HK-2 (cell line): ENCODE data around the gene NCOA4.
"Not testable (repeated sequence)": the region's sequence is repeated elsewhere in the genome, so short reads cannot be mapped to it uniquely, and the experiment has no call there.

ENCODE experiments used
- DNase-seq: peaks from one replicate; pipeline ENCODE4 v3.0.0-alpha.2; 2018; ENCODE audit not compliant: unreplicated experiment

The NCOA4 gene

DNA sequence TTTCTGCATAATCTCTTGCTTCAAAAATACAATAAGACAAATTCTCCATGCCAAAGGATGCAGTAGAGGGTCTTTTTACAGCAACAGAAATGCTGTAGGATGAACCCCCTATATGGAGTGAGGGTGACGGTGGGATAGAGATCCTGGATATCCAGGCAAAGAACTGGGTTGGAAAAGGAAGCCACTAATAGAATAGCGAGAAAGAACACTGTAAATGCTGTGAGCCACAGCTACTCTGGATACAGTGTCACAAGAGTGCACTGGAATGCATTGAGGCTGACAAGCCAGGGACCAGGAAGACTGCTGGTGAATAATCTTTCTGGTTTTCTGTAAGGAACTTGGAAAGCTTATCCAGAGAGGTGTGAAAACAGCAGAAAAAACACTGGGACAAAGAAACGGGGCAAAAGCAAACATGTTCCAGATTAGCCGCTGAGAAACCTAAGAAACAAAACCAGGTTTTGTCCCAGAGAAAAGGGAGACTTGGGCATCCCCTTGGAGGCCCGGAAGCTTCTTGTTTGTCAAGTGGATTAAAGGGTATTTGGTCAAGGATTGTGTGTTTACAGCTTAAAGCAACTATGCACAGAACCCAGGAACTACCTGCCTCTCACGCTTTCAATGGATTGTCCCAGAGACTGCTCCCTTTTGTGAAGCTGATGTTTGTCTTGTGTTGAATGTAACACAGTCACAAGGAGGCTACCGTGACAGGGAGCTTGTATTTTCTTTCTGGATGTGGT is 21.8 kb upstream of the NCOA4 start:
- no peak for DNase-seq

DNA sequence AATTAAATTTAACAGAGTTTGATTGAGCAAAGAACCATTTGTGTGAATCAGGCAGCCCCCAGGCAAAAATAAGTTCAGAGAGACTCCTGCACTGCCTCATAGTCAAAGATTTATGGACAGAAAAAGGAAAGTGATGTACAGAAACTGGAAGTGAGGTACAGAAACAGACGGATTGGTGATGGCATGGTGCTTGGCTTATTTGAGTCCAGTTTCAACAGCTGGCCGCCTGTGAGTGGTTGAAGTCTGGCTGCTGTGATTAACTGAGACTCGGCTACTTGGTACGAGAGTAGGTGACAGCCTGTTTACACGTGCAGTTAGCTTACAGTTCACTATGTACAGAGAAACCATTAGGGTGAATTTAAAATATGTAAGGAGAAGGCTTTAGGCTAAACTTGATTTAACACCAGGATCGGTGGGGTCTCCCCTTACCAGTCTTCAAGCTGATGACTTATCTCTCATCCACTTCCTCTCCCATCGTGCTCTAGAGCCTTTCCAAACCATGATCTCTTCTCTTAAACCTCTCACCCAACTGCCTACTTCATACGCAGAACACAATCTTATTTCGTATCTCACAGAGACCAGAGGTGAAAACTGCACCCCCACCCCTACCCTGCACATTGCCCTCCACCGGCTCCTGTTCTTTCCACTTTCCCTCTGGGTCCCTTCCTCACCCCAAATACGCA is 20.7 kb upstream of the NCOA4 start:
- no peak for DNase-seq

DNA sequence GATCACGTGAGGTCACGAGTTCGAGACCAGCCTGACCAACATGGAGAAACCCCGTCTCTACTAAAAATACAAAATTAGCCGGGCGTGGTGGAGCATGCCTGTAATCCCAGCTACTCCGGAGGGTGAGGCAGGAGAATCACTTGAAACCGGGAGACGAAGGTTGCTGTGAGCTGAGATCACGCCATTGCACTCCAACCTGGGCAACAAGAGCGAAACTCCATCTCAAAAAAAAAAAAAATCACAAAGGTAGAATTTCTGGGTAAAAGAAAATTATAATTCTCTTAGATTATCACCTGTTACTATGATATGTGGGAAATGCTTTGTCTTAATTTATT is 19.0 kb upstream of the NCOA4 start:
- not testable (repeated sequence) for DNase-seq

DNA sequence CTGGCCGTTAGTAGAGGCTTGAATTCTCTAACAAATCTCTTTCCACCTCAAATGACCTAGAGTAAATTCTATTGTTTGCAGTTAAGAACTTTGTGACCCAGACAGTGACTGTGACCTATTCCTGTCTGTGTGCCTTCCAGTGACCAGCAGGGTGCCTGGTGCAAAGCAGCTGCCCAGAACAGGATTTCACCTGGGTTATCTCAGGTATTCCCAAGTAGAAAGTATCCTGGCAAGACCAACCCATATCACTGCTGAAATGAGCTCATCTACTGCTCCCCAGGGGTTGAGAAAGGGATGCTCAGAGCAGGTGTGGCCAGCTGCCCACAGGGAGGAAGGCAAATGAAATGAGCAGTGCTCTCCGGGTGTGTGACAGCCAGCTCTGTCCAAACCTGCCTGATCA is 17.7 kb upstream of the NCOA4 start:
- DNase-seq, result no peak

DNA sequence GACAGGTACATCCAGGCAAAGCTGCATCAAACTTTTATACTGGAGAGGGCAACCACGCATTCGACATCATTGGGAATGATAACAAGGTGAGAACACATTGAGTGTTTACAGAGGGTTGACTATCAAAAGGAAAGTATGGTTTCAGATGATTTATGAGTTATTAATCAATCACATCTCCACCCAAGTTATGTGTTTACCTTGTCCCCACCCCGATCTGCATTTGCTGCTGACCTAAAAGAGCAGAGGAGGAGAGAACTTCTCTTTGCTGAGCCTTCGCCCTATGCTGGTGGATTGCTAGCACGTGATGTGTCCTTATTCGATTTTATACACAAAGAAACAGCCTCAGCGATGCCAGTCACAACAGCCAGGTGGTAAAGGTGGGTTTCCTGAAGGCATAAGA is 15.8 kb upstream of the NCOA4 start, which contains the start of gene MSMB:
Gene MSMB, minus strand, starts transcription at position 9 of the 400 bp plus-strand sequence. CDS start 32 bp downstream, outside the sequence.
- DNase-seq, result no peak

DNA sequence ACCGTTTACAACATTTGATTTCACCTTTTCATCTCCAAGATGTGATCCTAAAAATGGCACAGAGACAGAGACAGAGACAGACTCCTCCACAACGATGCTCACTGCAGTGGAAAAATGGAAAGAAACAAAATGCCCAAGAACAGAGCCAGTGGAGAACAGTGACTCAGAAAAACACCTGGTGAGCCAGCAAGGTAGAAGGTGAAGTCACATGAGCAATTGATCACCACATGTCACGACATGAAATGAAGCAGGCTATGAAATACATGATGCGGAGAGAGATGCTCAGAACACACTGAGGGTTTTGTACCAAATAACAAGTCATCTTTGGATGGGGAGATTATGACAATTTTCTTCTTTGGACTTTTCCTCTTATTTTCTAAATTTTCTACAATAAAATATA is 12.1 kb upstream of the NCOA4 start:
- DNase-seq, result no peak

DNA sequence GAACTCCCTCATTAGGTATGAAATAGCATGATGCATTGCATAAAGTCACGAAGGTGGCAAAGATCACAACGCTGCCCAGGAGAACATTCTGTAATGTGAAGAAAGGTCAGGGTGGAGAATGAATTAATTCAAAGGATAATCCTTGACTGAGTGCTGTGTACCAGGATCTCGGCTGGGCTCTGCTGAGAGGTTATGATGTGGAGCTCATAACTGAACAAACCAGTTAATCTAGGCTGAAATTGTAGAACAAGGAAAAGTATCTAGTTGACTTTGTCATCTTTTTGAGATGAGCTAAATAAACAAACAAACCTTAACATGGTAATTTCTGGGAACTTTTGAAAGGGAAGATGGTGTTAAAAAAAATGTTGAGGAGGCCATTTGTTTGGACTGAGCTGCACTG is 9.6 kb upstream of the NCOA4 start:
- DNase-seq, result no peak

DNA sequence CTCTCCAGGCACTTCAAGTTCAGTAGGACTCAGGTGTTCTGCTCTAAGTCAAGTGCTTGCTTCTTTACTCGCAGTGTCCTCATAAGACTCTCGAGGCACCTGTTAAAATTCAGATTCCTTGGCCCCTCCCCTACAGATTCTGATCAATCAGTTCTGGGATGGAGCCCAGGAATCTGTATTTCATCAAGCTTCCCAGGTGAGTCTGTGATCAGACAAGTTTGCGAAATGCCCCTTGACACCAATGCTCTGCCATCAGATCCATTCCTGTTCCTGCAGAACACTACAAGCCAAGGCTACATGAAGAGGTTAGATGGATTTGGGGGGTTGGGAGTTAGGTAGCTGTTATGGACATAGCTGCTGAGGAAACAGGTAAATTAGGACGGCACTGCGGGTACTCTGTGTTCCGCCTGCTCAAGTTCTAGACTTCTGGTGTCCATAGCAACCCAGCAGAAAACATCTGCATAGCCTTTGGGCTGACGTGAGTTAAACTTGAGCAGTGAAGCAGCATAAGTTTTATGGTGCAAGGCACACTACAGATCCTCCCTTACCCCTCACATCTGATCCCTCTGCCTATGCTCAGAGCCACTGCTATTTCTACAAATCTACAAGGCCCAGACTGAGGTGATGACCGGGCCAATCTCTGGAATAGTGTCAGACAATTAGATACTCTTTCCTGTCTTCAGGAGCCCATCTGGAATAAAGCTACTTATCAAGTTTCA is 6.8 kb upstream of the NCOA4 start:
- DNase-seq, result no peak

DNA sequence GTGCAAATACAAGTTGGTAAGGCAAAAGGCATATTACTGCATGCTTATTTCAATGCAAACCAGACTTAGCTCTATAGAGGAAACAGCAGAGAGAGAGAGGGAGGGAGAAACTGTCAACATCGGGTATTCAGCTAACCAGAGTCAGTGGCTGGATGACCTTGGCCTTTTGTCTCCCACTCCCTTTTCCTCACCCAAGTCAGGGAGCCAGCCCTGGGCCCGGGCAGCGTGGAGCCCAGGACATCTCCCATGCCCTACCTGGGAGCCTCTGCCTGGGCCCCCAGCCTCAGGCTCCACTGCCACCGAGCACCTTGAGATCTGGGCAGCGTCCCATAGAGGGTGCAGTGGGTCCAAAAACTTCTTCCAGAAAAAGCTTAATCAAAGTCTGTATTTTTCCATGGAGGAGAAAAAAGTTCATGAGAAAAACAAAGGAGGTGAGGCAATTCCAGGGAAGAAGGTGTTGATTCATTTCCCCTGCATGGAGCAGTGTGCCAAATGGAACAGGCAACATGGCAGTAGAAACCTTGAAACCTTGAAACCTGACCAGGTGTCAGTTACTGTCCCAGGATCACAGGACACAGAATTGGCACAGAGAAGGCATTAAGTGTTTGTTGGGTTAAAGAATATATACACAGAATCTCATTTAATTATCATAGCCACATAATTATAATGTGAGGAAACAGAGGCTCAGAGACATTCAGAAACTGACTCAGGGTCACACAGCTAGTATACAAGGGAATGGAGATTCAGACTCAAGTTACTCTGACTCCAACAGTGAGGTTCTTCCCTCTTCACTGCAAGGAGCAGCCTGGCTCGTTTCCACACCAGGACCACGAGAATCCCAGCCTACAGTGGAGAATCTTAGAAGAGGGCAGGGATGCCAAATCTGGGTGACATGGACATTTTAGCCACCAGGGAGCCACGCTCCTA is 5.8 kb upstream of the NCOA4 start:
- no peak for DNase-seq

DNA sequence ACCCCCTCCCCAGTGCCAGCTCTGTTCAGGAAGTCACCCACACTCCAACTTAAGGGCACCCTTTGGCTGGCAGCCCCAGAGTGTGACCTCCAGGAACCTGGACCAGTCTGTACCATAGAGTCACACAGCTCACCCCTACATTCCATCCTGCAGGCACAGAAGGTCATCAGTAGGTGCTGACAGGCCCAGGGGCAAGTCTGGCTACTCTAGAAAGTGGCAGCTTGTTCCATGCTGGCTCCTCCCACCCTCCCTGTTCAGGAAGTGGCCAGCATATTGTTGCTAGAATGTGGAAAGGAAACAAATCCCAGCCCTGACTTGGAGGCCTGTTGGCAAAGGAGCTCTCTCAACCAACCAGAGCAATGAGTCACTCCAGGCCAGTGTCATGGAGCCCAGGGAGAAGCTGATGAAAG is 3.2 kb upstream of the NCOA4 start:
- peak; percentile 58 for DNase-seq

DNA sequence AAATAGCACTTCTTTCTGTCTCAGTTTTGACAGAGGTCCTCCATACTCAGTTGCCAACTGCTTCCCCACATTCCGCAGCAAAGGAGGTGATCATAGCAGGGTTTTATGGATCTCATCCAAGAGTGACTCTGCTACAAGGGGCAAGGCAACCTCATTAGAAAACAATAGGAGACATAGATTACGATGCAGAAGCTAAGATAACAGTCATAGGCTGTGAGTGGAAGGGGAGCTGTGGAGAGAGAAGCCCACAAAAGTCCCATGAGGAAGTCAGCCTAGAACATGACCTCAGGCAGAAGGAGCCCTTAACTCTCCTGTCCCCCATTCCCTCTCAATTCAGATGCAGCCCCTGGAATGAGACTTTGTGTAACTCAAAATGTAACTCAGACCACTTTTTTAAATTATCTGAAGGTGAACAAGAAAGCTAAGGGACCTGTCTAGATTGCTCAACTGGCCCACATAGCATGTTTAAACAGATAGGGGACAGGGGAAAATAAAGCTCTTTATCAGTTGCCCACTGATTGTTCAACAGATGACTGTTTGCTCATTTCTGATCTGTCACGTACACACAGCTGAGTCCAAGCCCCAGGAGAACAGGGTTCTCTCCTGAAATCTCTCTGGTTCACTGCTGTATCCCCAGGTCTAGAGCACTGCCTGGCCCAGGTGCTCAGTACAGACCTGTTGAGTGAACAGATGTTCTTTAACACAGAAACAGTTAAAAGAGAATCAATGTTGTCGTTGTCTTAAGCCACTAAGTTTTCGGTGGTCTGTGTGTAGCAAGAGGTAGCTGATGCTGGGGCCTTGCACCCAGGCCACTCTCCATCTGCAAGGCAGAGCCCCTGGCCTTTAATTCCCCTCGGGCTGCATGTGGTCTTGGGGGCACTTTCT is 1.5 kb upstream of the NCOA4 start:
- no peak for DNase-seq

DNA sequence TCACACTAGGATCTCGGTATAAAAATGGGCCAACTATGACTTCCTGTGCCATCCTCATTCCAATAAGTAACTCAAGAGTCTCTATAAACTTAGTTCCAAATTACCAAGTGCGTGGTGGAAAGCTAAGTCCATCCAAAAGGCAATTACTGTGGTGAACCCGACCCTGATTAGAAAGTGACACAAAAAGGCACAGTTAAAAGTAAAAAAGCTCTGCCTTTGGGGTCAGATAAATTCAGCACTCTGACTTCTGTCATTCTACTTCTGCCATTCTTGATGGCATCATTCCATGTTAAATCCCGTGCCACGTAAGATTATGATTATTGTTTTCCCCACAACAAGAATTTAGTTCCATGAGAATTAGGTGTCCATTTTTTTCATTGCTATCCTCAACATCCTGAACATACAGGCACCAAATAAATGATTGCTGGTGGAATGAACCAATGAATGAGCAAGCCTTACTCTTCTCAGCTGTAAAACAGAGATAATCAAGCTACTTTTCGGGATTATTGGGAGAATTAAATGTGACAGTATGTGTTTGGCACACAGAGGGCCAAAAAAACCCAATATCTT is 877 bp downstream of the NCOA4 start:
- DNase-seq, result no peak

DNA sequence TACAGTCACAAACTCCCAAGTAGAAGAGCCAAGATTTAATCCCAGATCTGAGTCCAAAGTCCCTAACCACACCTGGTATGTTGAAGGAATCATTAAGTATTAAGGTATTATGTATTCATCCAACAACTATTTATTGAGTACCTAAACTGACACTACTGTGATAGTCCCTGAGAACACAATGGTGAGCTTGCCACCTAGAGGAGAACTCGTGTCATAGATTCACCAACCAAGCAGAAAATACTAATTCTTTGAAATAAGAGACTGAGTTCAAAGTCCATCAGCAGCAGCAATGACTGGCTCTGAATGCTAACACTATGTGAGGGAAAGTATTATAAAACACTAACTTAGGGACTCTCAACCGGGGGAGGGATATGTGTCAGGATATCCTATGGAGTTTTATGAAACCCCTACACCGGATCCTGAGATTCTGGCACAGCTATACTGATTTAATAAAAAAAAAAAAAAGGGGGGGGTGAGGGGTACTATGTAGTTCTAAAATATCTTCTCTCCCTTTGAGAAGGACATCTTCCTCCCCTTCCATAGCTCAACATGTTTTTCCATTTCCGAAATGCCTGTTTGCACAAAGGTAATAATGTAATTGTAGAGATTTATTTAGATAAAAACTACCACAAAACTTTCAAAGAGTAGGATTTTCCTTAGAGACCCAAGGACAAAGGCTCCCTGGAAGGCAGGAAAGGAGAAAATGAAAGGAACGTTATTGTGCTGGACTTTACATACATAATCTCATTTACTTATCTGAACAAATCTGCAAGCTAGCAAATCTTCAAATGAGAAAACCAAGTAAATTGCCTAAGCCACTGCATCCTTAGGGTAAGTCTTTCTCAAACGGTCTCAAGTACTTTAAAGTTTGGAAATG is 1.6 kb downstream of the NCOA4 start:
- peak; percentile 30 for DNase-seq

DNA sequence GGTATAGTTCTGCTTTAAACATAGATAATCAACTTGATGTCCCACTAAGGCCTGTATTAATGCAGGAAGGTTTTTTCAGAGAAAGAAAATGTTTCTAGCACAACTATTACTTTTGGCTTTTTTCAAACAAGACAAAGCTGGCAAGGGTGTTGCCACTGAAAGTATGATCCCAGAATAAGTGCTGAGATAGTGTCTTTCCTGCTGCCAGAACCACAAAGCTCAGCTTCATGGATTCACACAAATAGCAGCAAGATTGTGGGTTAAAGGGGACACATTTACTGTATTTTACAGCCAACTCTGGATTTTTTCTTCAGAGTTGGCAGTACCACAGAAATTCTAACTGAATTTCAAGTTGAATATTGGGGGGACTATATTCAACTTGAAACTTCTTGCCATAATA is 4.3 kb downstream of the NCOA4 start:
- DNase-seq, result no peak

DNA sequence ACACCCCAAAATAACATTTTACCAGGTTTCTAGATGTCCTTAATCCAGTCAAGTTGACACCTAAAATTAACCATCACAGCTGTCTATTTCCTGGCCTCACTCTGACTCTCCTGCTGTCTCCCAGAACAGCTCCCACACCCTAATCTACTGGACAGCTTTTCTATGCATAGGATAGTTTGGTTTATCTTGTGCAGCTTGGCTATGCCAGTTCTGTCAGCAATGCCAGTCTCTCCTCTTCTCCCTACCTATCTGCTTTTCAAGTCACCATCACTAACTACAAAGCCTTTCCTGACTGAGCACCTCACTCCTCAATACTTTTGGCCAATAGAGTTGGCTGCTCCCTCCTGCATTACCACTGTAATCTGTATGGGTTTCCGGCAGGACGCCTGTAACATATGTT is 5.0 kb downstream of the NCOA4 start:
- no peak for DNase-seq

DNA sequence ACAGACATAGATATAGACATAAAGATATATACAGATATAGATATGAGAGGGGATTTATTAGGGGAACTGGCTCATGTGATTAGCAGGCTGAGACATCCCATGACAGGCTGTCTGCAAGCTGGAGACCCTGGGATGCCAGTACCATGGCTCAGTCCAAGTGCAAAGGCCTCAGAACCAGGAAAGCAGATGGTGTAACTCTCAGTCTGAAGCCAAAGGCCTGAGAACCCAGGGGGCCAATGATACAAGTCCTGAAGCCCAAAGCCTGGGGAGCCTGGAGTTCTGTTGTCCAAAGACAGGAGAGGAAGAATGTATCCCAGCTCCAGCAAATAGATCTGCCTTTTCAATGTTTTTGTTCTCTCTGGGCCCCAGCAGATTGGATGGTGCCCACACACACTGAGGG is 5.5 kb downstream of the NCOA4 start:
- no peak for DNase-seq

DNA sequence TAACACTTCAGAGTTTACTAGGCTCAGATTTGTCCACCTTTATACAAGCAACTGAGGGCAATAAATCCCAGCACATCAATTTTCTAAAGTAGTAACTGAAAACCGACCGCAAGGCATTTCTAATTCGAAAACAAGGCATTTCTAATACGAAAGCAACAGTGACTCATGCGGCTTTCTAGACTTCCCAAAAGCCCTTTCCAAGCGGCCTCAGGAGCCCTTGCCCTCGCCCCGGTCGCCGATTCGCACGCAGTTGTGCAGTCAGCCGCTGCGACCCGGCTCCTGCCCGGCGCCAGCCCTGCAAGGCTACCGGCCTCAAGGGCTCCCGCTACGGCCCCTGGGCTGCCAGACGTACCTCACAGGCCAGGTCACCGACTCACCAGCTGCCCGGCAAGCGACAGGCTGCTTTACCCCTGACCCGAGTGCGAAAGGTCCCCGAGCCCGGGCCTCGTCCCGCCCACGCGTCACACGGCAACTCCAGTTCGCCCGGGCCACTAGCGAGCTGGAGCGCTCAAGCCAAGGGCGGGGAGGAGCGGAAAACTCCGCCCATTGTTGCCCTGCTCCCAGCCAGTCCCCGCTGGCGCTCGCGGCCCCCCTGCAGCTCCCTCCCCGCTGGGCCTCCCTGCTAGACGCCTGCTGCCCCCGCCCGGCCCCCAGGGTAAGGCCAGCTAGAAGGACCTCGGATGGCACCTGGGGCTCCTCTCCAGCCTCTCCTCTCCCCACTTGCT is 7.3 kb downstream of the NCOA4 start:
- peak; percentile 98 for DNase-seq

DNA sequence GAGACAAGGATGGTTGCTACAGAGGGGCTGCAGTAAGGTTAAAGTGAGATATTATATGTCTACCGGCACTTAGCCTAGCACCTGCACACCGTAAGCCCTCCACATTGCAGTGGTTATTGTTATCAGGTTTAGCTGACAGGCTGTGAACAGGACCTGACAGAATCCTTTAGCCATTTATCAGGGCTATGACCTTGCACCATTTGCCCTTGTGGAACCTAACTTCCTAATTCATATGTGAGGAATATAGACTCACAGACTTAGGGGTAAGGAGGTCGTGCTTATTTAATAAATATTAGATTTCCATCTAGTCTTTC is 10.1 kb downstream of the NCOA4 start:
- DNase-seq, result no peak
